Smooth muscle cell of the brain vasculature (primary cell): Measurements from ENCODE around the gene MYL10.

Experiments used
- DNase-seq: peaks from one replicate; pipeline ENCODE4 v3.0.0-alpha.2; 2012; ENCODE audit warnings: low read depth, low spot score

The MYL10 gene

DNA sequence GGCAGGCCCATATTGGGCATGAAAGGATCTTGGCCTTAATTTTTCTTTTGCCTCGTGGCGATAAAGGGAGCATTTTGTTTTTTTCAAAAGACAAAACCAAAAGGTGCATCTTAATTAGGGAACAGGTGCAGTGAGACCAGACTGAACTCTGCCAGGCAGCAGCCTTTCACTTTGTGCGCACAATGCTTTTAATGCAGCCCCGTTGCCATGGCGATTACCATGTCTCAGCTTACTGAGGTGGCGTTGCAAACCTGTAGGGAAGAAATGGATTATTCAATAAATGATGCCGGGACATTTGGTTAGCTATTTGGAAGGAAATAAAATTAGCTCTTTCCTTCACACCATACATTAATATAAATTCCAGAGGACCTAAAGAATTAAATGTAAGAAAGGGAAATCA lies 61.9 kb downstream of the MYL10 start:
- no peak for DNase-seq

DNA sequence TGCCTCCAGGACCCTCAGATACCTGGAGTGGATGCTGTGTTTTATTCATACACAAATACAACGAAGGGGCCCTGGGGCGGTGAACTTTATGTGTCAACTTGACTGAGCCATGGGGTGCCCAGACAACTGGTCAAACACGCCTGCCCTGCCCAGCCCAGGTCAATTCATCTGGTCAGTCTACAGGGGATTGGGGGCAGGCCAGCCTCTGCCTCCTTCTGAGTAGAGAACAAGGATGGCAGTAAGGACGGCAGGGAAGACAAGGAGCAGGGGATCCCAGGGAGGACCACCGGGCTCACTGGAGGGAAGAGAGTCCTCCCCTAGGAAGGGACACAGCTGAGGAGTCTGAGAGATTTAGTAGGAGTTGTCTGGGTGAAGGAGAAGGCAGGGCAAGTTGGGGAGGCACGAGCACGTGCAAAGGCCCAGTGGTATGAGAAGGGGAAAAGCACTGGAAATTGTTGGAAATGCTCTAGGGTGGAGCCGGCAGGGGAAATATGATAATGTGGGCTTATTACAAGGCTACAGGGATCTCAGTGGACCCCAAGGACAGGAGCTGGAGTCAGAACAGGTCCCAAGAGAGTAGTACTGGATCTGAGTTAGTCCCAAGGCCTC lies 63.4 kb downstream of the MYL10 start:
- no peak for DNase-seq

DNA sequence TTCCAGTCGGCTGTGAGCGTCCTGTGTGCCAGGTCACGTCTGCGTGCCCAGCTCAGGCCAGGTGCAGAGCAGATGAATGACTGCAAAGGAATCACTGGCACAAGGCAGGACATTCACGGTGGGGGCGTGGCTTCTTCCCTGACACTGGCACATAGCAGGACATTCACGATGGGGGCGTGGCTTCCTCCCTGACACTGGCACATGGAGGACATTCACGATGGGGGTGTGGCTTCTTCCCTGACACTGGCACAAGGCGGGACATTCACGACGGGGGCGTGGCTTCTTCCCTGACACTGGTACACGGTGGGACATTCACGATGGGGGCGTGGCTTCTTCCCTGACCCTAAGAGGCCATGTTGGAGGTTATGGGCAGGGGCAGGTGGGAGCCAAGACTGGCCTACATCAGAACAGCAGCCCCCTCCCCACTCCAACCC lies 64.3 kb downstream of the MYL10 start:
- no peak for DNase-seq

DNA sequence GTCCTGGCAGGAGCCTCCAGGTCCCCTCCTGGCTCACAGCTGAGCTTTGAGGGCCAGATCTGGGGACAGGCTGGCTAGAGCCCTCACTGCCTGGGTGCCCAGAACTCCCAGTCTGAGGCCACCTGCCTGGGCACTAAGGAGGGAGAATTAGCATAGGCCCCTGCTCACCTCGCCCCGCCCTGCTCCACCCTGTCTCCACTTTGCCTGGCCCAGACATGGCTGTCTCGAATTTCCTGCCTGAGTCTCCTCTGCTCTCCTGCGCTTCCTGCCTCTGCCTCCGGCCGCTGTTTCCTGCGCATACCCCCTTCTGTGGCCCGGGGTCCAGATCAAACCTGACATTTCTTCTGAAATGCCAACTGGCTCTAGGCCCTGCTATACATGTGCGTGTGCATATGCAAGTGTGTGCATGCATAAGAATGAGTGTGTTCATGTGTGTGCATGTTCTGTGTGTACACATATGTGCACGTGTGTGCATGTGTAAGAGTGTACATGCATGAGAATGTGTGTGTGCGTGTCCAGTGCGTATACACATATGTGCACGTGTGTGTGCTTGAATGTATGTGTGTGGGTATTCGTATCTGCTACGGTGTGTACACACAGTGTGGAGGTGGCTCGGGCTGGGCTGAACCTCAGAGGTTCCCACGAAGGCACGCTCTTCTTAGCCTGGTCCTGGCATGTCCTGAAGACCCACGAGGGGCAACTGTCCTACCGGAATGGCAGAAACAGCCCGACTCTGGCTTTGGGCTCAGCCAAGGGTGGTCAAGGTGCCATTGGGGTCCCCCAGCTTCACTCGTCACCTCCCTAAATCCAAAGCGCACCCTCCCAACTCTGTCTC lies 64.9 kb downstream of the MYL10 start:
- DNase-seq: no peak
